Left lung (tissue), 14 donors: ENCODE data around the gene CDH11. TPM values are rescaled to one million over a fixed set of nuclear protein-coding genes. Genes with fewer than 3 reads are reported as not detected.

Experiments used
- ATAC-seq: fragments of 200-7000 bp; cut with Tn5 transposase; one replicate; pipeline ENCODE4 v1.9.1; 2020; ENCODE audit warnings: moderate library complexity
- DNase-seq, 4 donors: peaks; one replicate each; pipeline ENCODE4 v3.0.0-alpha.2; 2013 to 2020
- H3K27ac ChIP-seq, 2 donors: fragments of 200-600 bp; sonication (generic) in 1 of 2; one replicate each; pipeline versions ENCODE4 v1.5.0 to v1.8.0; 2020 to 2021
- H3K27me3 ChIP-seq, 2 donors: fragments of 200-600 bp; sonication (generic) in 1 of 2; one replicate each; pipeline versions ENCODE4 v1.5.0 to v1.8.0; 2020 to 2021
- H3K36me3 ChIP-seq, 2 donors: fragments of 200-600 bp; sonication (generic) in 1 of 2; one replicate each; pipeline versions ENCODE4 v1.5.0 to v1.8.0; 2020 to 2021
- H3K4me1 ChIP-seq, 2 donors: fragments of 200-600 bp; one replicate each; pipeline ENCODE4 v1.8.0; 2021
- H3K4me3 ChIP-seq, 2 donors: fragments of 200-600 bp; sonication (generic) in 1 of 2; one replicate each; pipeline versions ENCODE4 v1.5.0 to v1.8.0; 2020 to 2021; ENCODE audit warnings: mild to moderate bottlenecking in 1 of 2
- H3K9me3 ChIP-seq, 2 donors: fragments of 200-600 bp; sonication (generic) in 1 of 2; one replicate each; pipeline versions ENCODE4 v1.5.0 to v1.8.0; 2020 to 2021
- intact Hi-C, 2 donors: fragments of 100-400 bp; cut with DNase I; formaldehyde crosslinking; loops; one replicate each; pipeline versions ENCODE4 v1.11.2 to v1.14.2; 2022
- long read RNA-seq, 12 donors: library from polyadenylated mRNA in 2 of 12; unstranded in 2 of 12; transcript quantifications; one replicate each; pipeline ENCODE4 v2.0.0 and lab custom pipeline, GENCODE V29; 2019 to 2026
- polyA plus RNA-seq, 6 donors: library from polyadenylated mRNA; unstranded; fragments of 120-200 nt; gene quantifications; one replicate each; pipeline ENCODE4 v1.2.1, GENCODE V29; 2013; ENCODE audit not compliant: insufficient read length in 6 of 6
- total RNA-seq, 2 donors: library from RNA; stranded (reverse); fragmentation: NEBNext Ultra II Directional; extraction: Animal tissue kit (Norgen Biotek cat#: 25700); gene quantifications; one replicate each; pipeline ENCODE4 v1.2.1, GENCODE V29; 2021
- TF ChIP-seq, protein P1 (sequence below), 2 donors: fragments of 200-600 bp; sonication (generic) in 1 of 2; IDR thresholded peaks; one replicate each; pipeline versions ENCODE4 v1.5.0 to v1.8.0; 2021; ENCODE audit warnings: antibody characterized with exemption in 2 of 2
- donor health status: DM: no; HTN: yes; CAD: no.
- donor health status: DM: no; HTN: no; CAD: no.

Gene CDH11
- total RNA-seq = 100 to 1,000 TPM; 161 to 308 TPM
- 100 to 1,000 TPM; 250 to 350 (median 314) TPM for polyA plus RNA-seq
- long read RNA-seq, donor 1, full-length matches to known transcripts = 24 of 33 reads
- long read RNA-seq, donor 1, partial matches to known transcripts = 9 of 33 reads
- long read RNA-seq, donor 1, other reads (novel, unspliced or antisense) = 0 of 33 reads
- long read RNA-seq, donor 2, full-length matches to known transcripts = 36 of 64 reads
- long read RNA-seq, donor 2, partial matches to known transcripts = 21 of 64 reads
- long read RNA-seq, donor 2, other reads (novel, unspliced or antisense) = 7 of 64 reads
- long read RNA-seq, donor 3, full-length matches to known transcripts = 24 of 39 reads
- long read RNA-seq, donor 3, partial matches to known transcripts = 15 of 39 reads
- long read RNA-seq, donor 3, other reads (novel, unspliced or antisense) = 0 of 39 reads
- long read RNA-seq, donor 4, full-length matches to known transcripts = 12 of 36 reads
- long read RNA-seq, donor 4, partial matches to known transcripts = 12 of 36 reads
- long read RNA-seq, donor 4, other reads (novel, unspliced or antisense) = 12 of 36 reads
- long read RNA-seq, donor 5, full-length matches to known transcripts = 39 of 45 reads
- long read RNA-seq, donor 5, partial matches to known transcripts = 6 of 45 reads
- long read RNA-seq, donor 5, other reads (novel, unspliced or antisense) = 0 of 45 reads
- long read RNA-seq, donor 6, full-length matches to known transcripts = 19 of 19 reads
- long read RNA-seq, donor 6, partial matches to known transcripts = 0 of 19 reads
- long read RNA-seq, donor 6, other reads (novel, unspliced or antisense) = 0 of 19 reads
- long read RNA-seq, donor 7, full-length matches to known transcripts = 12 of 12 reads
- long read RNA-seq, donor 7, partial matches to known transcripts = 0 of 12 reads
- long read RNA-seq, donor 7, other reads (novel, unspliced or antisense) = 0 of 12 reads
- long read RNA-seq, donor 8, full-length matches to known transcripts = 17 of 29 reads
- long read RNA-seq, donor 8, partial matches to known transcripts = 12 of 29 reads
- long read RNA-seq, donor 8, other reads (novel, unspliced or antisense) = 0 of 29 reads
- long read RNA-seq, donor 9 = 0 reads
- long read RNA-seq, donor 10, partial matches to known transcripts = 0 of 3 reads
- long read RNA-seq, donor 10, other reads (novel, unspliced or antisense) = 3 of 3 reads
- long read RNA-seq, donor 11 = 0 reads
- long read RNA-seq, donor 12, full-length matches to known transcripts = 15 of 20 reads
- long read RNA-seq, donor 12, partial matches to known transcripts = 5 of 20 reads
- long read RNA-seq, donor 12, other reads (novel, unspliced or antisense) = 0 of 20 reads

GRCh38 chr16:65121870-65122723 is at the start of gene CDH11:
Gene CDH11, minus strand, starts transcription at chr16:65122063. Its CDS starts 117,194 bp downstream, at chr16:65004869.
- H3K27me3 ChIP-seq = peaks cover 7 to 69% of the 10 kb centered on the region in 2 donors
- no peaks in the 10 kb centered on the region for H3K36me3 ChIP-seq
- no peaks in the 10 kb centered on the region for H3K9me3 ChIP-seq
- peak within 1 kb of the TSS; percentile 73 to 87 for H3K27ac ChIP-seq
- no peaks in the 10 kb centered on the region for H3K4me1 ChIP-seq
- TF ChIP-seq, protein P1, sequence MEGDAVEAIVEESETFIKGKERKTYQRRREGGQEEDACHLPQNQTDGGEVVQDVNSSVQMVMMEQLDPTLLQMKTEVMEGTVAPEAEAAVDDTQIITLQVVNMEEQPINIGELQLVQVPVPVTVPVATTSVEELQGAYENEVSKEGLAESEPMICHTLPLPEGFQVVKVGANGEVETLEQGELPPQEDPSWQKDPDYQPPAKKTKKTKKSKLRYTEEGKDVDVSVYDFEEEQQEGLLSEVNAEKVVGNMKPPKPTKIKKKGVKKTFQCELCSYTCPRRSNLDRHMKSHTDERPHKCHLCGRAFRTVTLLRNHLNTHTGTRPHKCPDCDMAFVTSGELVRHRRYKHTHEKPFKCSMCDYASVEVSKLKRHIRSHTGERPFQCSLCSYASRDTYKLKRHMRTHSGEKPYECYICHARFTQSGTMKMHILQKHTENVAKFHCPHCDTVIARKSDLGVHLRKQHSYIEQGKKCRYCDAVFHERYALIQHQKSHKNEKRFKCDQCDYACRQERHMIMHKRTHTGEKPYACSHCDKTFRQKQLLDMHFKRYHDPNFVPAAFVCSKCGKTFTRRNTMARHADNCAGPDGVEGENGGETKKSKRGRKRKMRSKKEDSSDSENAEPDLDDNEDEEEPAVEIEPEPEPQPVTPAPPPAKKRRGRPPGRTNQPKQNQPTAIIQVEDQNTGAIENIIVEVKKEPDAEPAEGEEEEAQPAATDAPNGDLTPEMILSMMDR (IDR thresholded peaks at IDR 0.05) = peak; percentile 11 to 19
- peak; percentile 60 for ATAC-seq
- H3K4me3 ChIP-seq = peak within 1 kb of the TSS; percentile 43 to 45
- DNase-seq = peak; percentile 69 to 90 (median 85)
- intact Hi-C loops = no loop called here

GRCh38 chr16:65154321-65154720 is 32.5 kb upstream of the CDH11 start:
- intact Hi-C loops = no loop called here
- Histone ChIP-seq H3K4me1 (no peaks in the 10 kb centered on the region), H3K36me3 (no peaks in the 10 kb centered on the region), H3K27ac (no peak overlapping the region), H3K4me3 (no peak overlapping the region), H3K9me3 (no peaks in the 10 kb centered on the region), H3K27me3 (no peaks in the 10 kb centered on the region)
- DNase-seq (no peak), ATAC-seq (no peak)
- TF ChIP-seq, protein P1 (IDR thresholded peaks at IDR 0.05) = no peak

DNA sequence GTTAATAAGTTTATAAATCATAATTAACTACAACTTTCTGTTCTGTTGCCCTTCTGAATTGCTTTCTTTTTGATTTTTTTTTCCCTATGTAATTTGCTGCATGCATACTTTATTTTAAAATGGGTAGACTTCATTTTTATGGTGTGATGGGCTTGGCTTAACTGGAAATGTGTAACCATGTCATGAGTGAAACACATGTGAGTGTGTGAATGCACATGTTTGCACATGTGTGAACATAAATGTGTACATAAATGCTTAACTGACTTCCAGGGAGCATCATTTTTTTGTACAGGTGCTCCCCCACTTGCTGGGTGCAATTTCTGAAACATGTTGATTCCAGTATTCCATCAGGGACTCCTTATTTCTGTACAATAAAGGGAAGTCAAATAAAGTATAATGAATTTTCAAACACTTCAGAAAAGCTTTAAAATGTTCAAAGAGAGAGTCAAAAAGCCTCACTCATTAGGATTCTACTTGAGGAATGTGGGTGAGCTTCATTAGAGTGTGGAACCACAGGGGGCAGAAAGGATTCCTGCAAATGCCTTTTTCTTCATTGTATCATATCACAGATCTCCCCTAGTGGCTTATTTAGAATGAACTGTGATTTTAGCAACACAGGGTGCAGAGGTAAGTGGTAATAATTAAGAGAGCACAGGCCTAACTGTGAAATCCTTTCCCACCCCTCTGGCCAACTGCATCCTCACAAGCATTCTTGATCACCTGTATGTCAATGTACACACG is 31.7 kb upstream of the CDH11 start:
- Histone ChIP-seq H3K27me3 (no peaks in the 10 kb centered on the region), H3K4me3 (no peak overlapping the region), H3K36me3 (no peaks in the 10 kb centered on the region), H3K9me3 (no peaks in the 10 kb centered on the region), H3K27ac (no peak overlapping the region), H3K4me1 (no peaks in the 10 kb centered on the region)
- no peak for DNase-seq
- TF ChIP-seq, protein P1 (IDR thresholded peaks at IDR 0.05) = no peak
- ATAC-seq = no peak
- intact Hi-C loops = no loop called here

DNA sequence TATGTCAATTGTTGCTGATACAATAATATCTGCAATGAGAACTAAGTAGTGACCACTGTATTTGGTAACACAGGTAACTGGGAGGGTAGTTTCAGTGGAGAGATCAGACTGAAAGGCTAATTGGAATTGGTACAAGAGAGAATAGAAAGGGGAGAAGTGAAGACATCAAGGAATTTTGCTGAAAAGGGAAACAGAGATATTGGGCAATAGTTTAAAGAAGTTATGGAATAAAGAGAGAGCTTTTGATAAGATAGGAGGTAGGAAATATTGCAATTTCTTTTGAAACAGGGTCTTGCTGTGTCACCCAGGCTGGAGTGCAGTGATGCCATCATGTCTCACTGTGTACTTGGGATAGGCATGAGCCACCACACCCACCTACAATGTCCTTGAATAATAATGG is 26.9 kb upstream of the CDH11 start:
- no peak overlapping the region for H3K4me3 ChIP-seq

More for the DNA sequence above, 26.9 kb upstream of the CDH11 start:
- H3K36me3 ChIP-seq = no peaks in the 10 kb centered on the region
- no peaks in the 10 kb centered on the region for H3K4me1 ChIP-seq
- no peaks in the 10 kb centered on the region for H3K9me3 ChIP-seq
- TF ChIP-seq, protein P1 (IDR thresholded peaks at IDR 0.05) = no peak
- H3K27ac ChIP-seq = no peak overlapping the region
- no peaks in the 10 kb centered on the region for H3K27me3 ChIP-seq
- DNase-seq = no peak
- no peak for ATAC-seq
- intact Hi-C loops = no loop called here
